ENCODE results near the gene B4GALT1.

B4GALT1 gene

GRCh38 chr9:33178972-33179697 is 12.0 kb upstream of the B4GALT1 start:
- Histone ChIP-seq H3K9me3 (ENCODE audit: insufficient read depth, low read depth, low read length) (no peaks in the 10 kb centered on the region), H3K9ac (ENCODE audit: low read depth, low read length) (no peak overlapping the region), H3K4me3 (ENCODE audit: low read length) (no peak overlapping the region), H3K27ac (ENCODE audit: low read length) (no peak overlapping the region), H3K27me3 (ENCODE audit: insufficient read depth, low read length) (no peaks in the 10 kb centered on the region; the same call in 1 of the 2 replicates), H3K4me1 (ENCODE audit: insufficient read depth, low read length) (no peaks in the 10 kb centered on the region), H3K36me3 (ENCODE audit: insufficient read depth, low read depth, low read length) (no peaks in the 10 kb centered on the region)

- Histone ChIP-seq H3K4me3 (ENCODE audit: low read length) (no peak overlapping the region), H3K9ac (ENCODE audit: low read depth, low read length) (no peak overlapping the region)
These were observed 10.5 kb upstream of the B4GALT1 start for GRCh38 chr9:33177639-33178038.

GRCh38 chr9:33177086-33177485 is 9.9 kb upstream of the B4GALT1 start:
- Histone ChIP-seq H3K27me3 (ENCODE audit: insufficient read depth, low read length) (no peaks in the 10 kb centered on the region; the same call in 1 of the 2 replicates), H3K9ac (ENCODE audit: low read depth, low read length) (no peak overlapping the region), H3K4me1 (ENCODE audit: insufficient read depth, low read length) (no peaks in the 10 kb centered on the region), H3K36me3 (ENCODE audit: insufficient read depth, low read depth, low read length) (no peaks in the 10 kb centered on the region), H3K27ac (ENCODE audit: low read length) (no peak overlapping the region), H3K4me3 (ENCODE audit: low read length) (no peak overlapping the region), H3K9me3 (ENCODE audit: insufficient read depth, low read depth, low read length) (no peaks in the 10 kb centered on the region)

More at GRCh38 chr9:33177639-33178038, 10.5 kb upstream of the B4GALT1 start:
- Histone ChIP-seq H3K36me3 (ENCODE audit: insufficient read depth, low read depth, low read length) (no peaks in the 10 kb centered on the region), H3K27me3 (ENCODE audit: insufficient read depth, low read length) (no peaks in the 10 kb centered on the region; the same call in 1 of the 2 replicates), H3K4me1 (ENCODE audit: insufficient read depth, low read length) (no peaks in the 10 kb centered on the region), H3K27ac (ENCODE audit: low read length) (no peak overlapping the region), H3K9me3 (ENCODE audit: insufficient read depth, low read depth, low read length) (no peaks in the 10 kb centered on the region)

- Histone ChIP-seq H3K4me3 (ENCODE audit: low read length) (no peak overlapping the region), H3K36me3 (ENCODE audit: insufficient read depth, low read depth, low read length) (no peaks in the 10 kb centered on the region), H3K9me3 (ENCODE audit: insufficient read depth, low read depth, low read length) (no peaks in the 10 kb centered on the region), H3K9ac (ENCODE audit: low read depth, low read length) (no peak overlapping the region), H3K27me3 (ENCODE audit: insufficient read depth, low read length) (no peaks in the 10 kb centered on the region), H3K4me1 (ENCODE audit: insufficient read depth, low read length) (no peaks in the 10 kb centered on the region), H3K27ac (ENCODE audit: low read length) (no peak overlapping the region)
These were observed 8.7 kb upstream of the B4GALT1 start for GRCh38 chr9:33175649-33176325.

- Histone ChIP-seq H3K4me3 (ENCODE audit: low read length) (no peak overlapping the region), H3K36me3 (ENCODE audit: insufficient read depth, low read depth, low read length) (no peaks in the 10 kb centered on the region), H3K4me1 (ENCODE audit: insufficient read depth, low read length) (no peaks in the 10 kb centered on the region; the same call in 1 of the 2 replicates), H3K27me3 (ENCODE audit: insufficient read depth, low read length) (peaks cover 17% of the 10 kb centered on the region), H3K27ac (ENCODE audit: low read length) (no peak overlapping the region), H3K9ac (ENCODE audit: low read depth, low read length) (no peak overlapping the region), H3K9me3 (ENCODE audit: insufficient read depth, low read depth, low read length) (no peaks in the 10 kb centered on the region)
These were observed 5.4 kb upstream of the B4GALT1 start for GRCh38 chr9:33172256-33173238.

- Histone ChIP-seq H3K4me1 (ENCODE audit: insufficient read depth, low read length) (peaks cover 4% of the 10 kb centered on the region), H3K9me3 (ENCODE audit: insufficient read depth, low read depth, low read length) (no peaks in the 10 kb centered on the region), H3K27ac (ENCODE audit: low read length) (no peak overlapping the region), H3K4me3 (ENCODE audit: low read length) (no peak overlapping the region), H3K27me3 (ENCODE audit: insufficient read depth, low read length) (peaks cover 26% of the 10 kb centered on the region), H3K36me3 (ENCODE audit: insufficient read depth, low read depth, low read length) (no peaks in the 10 kb centered on the region), H3K9ac (ENCODE audit: low read depth, low read length) (no peak overlapping the region)
These were observed 3.6 kb upstream of the B4GALT1 start for GRCh38 chr9:33170464-33171415.

GRCh38 chr9:33168941-33169544 is 1.9 kb upstream of the B4GALT1 start:
- Histone ChIP-seq H3K36me3 (ENCODE audit: insufficient read depth, low read depth, low read length) (no peaks in the 10 kb centered on the region), H3K4me3 (ENCODE audit: low read length) (no peak overlapping the region), H3K27me3 (ENCODE audit: insufficient read depth, low read length) (peaks cover 34% of the 10 kb centered on the region), H3K27ac (ENCODE audit: low read length) (no peak overlapping the region), H3K9me3 (ENCODE audit: insufficient read depth, low read depth, low read length) (no peaks in the 10 kb centered on the region), H3K4me1 (ENCODE audit: insufficient read depth, low read length) (peaks cover 9% of the 10 kb centered on the region), H3K9ac (ENCODE audit: low read depth, low read length) (no peak overlapping the region)

- peaks cover 34% of the 10 kb centered on the region for H3K27me3 ChIP-seq (ENCODE audit: insufficient read depth, low read length)
- no peak overlapping the region for H3K9ac ChIP-seq (ENCODE audit: low read depth, low read length)
- no peaks in the 10 kb centered on the region for H3K36me3 ChIP-seq (ENCODE audit: insufficient read depth, low read depth, low read length)
- H3K27ac ChIP-seq (ENCODE audit: low read length) = no peak overlapping the region
- H3K4me1 ChIP-seq (ENCODE audit: insufficient read depth, low read length) = peaks cover 9% of the 10 kb centered on the region
- no peaks in the 10 kb centered on the region for H3K9me3 ChIP-seq (ENCODE audit: insufficient read depth, low read depth, low read length)
- peak overlapping the region; percentile 74 for H3K4me3 ChIP-seq (ENCODE audit: low read length)
These were observed 881 bp upstream of the B4GALT1 start for GRCh38 chr9:33167972-33168461.

- Histone ChIP-seq H3K27ac (ENCODE audit: low read length) (no peak overlapping the region), H3K9me3 (ENCODE audit: insufficient read depth, low read depth, low read length) (no peaks in the 10 kb centered on the region), H3K4me1 (ENCODE audit: insufficient read depth, low read length) (peaks cover 12% of the 10 kb centered on the region)
These were observed 679 bp downstream of the B4GALT1 start for GRCh38 chr9:33166231-33167083.

More at GRCh38 chr9:33166231-33167083, 679 bp downstream of the B4GALT1 start:
- no peaks in the 10 kb centered on the region for H3K36me3 ChIP-seq (ENCODE audit: insufficient read depth, low read depth, low read length)
- peak overlapping the region; percentile 83 for H3K4me3 ChIP-seq (ENCODE audit: low read length)
- peaks cover 34% of the 10 kb centered on the region for H3K27me3 ChIP-seq (ENCODE audit: insufficient read depth, low read length)
- peak overlapping the region; percentile 81; the same call in 1 of the 2 replicates for H3K9ac ChIP-seq (ENCODE audit: low read depth, low read length)
